H1 (cell line): ENCODE results near the gene TAOK2. TPM values are rescaled to one million over a fixed set of nuclear protein-coding genes. Genes with fewer than 3 reads are reported as not detected.

Experiments used
- BACH1 ChIP-seq: IDR thresholded peaks from 2 replicates; pipeline ENCODE4 v1.6.1; 2012; ENCODE audit warnings: low read length, improper control_type of control experiment
- CHD7 ChIP-seq: fragments of 300-600 bp; sonication (generic); IDR thresholded peaks from 2 replicates; pipeline ENCODE4 v1.7.1; 2012; ENCODE audit warnings: low read length, moderate library complexity, mild to moderate bottlenecking, inconsistent platforms; ENCODE audit not compliant: insufficient replicate concordance
- EP300 ChIP-seq, 2 experiments: IDR thresholded peaks; 1 replicate in 1 of 2; 2 replicates in 1 of 2; pipeline ENCODE4 v1.6.1; 2011 to 2012; ENCODE audit warnings: low read depth in 2 of 2, low read length in 2 of 2, mild to moderate bottlenecking in 2 of 2, borderline replicate concordance in 1 of 2, inconsistent platforms in 1 of 2, moderate library complexity in 1 of 2
- HDAC6 ChIP-seq: IDR thresholded peaks from one replicate; pipeline ENCODE4 v1.7.1; 2012; ENCODE audit warnings: low read depth, mild to moderate bottlenecking, inconsistent platforms, low read length, moderate library complexity
- MAFK ChIP-seq: IDR thresholded peaks from 2 replicates; pipeline ENCODE4 v1.6.1; 2012; ENCODE audit warnings: low read depth, mild to moderate bottlenecking, improper control_type of control experiment, low read length
- NRF1 ChIP-seq: IDR thresholded peaks from 2 replicates; pipeline ENCODE4 v1.6.1; 2011; ENCODE audit warnings: mild to moderate bottlenecking, low read depth, low read length, improper control_type of control experiment
- PHF8 ChIP-seq: fragments of 200-600 bp; sonication (generic); conservative IDR thresholded peaks from 2 replicates; pipeline ENCODE4 v1.7.1; 2012; ENCODE audit warnings: low read depth, mild to moderate bottlenecking, inconsistent platforms, low read length, moderate library complexity
- POLR2A ChIP-seq, 2 experiments: IDR thresholded peaks; 1 replicate in 1 of 2; 2 replicates in 1 of 2; pipeline ENCODE4 v1.6.1; 2011; ENCODE audit warnings: low read depth in 2 of 2, low read length in 2 of 2, mild to moderate bottlenecking in 2 of 2; ENCODE audit errors: control extremely low read depth in 1 of 2
- RBBP5 ChIP-seq: IDR thresholded peaks from 2 replicates; pipeline ENCODE4 v1.7.1; 2012; ENCODE audit warnings: low read depth, mild to moderate bottlenecking, inconsistent platforms, low read length, moderate library complexity, borderline replicate concordance
- RFX5 ChIP-seq: IDR thresholded peaks from 2 replicates; pipeline ENCODE4 v1.6.1; 2011; ENCODE audit warnings: low read depth, low read length, improper control_type of control experiment, borderline replicate concordance
- SIN3A ChIP-seq, 2 experiments: IDR thresholded peaks in 1 of 2; conservative IDR thresholded peaks in 1 of 2; 2 replicates each; pipeline ENCODE4 v1.6.1; 2011 to 2012; ENCODE audit warnings: low read length in 2 of 2, improper control_type of control experiment in 1 of 2, low read depth in 1 of 2, mild to moderate bottlenecking in 1 of 2
- SP1 ChIP-seq: IDR thresholded peaks from 2 replicates; pipeline ENCODE4 v1.6.1; 2011; ENCODE audit warnings: low read depth, low read length
- SP2 ChIP-seq: IDR thresholded peaks from 2 replicates; pipeline ENCODE4 v1.6.1; 2012; ENCODE audit warnings: mild to moderate bottlenecking, low read length, inconsistent platforms
- polyA plus RNA-seq, 7 experiments: library from polyadenylated mRNA; depleted of rRNA in 3 of 7; stranded (reverse) in 5 of 7; unstranded in 2 of 7; fragments of >200 nt in 5 of 7; fragments of 200-250 nt in 2 of 7; gene quantifications; 1 replicate in 5 of 7; 2 replicates in 1 of 7; 4 replicates in 1 of 7; pipeline versions ENCODE4 v1.2.1 to v1.2.3, GENCODE V29; 2011 to 2013; ENCODE audit warnings: missing spikeins in 2 of 7, mixed read lengths in 2 of 7
- total RNA-seq: library from RNA; stranded (reverse); fragmentation: NEBNext Ultra II Directional; extraction: Animal tissue kit (Norgen Biotek cat#: 25700); gene quantifications from 2 replicates; pipeline ENCODE4 v1.2.1, GENCODE V29; 2021

TAOK2 gene
- total and polyA plus RNA-seq, 2 of the 8 experiments (the other 6 are each of a cell fraction or from before 2014, with no cell fraction given) = 13.5 to 32.6 TPM

GRCh38 chr16:30024451-30024850, 50.8 kb downstream of the TAOK2 start (continued):
- TF ChIP-seq CHD7 (no peak), EP300 (IDR thresholded peaks at IDR 0.05; ENCODE audit: borderline replicate concordance in 1 of 2, low read depth in 2 of 2, low read length in 2 of 2) (no peak), POLR2A (IDR thresholded peaks at IDR 0.05; ENCODE audit: control extremely low read depth in 1 of 2, low read depth in 2 of 2, low read length in 2 of 2) (no peak), BACH1 (no peak), RFX5 (no peak), HDAC6 (no peak), PHF8 (no peak), RBBP5 (no peak), MAFK (no peak), SIN3A (conservative IDR thresholded peaks at IDR 0.05 in 1 of 2, IDR thresholded peaks at IDR 0.05 in 1 of 2; ENCODE audit: low read depth in 1 of 2, low read length in 2 of 2) (no peak), SP2 (no peak), SP1 (no peak), NRF1 (no peak)
